GM12891 (cell line): ENCODE measurements around the gene EYA4. TPM values are rescaled to one million over a fixed set of nuclear protein-coding genes. Genes with fewer than 3 reads are reported as not detected.

ENCODE experiments used
- DNase-seq: peaks from one replicate; pipeline ENCODE4 v3.0.0; 2011; ENCODE audit warnings: low spot score; ENCODE audit not compliant: insufficient read length
- FAIRE-seq: peaks from 2 replicates; lab custom pipeline; 2011; peaks lifted over from hg19 to GRCh38; lab: Jason Lieb, UNC
- PAX5 ChIP-seq: IDR thresholded peaks from 2 replicates; pipeline ENCODE4 v1.6.1; 2011; ENCODE audit warnings: low read length, moderate library complexity, mild to moderate bottlenecking; ENCODE audit not compliant: insufficient read depth, severe bottlenecking
- POLR2A ChIP-seq: IDR thresholded peaks from 2 replicates; pipeline ENCODE4 v1.6.1; 2011; ENCODE audit warnings: low read depth, low read length, control low read depth
- POLR2AphosphoS5 ChIP-seq: IDR thresholded peaks from 2 replicates; pipeline ENCODE4 v1.6.1; 2011; ENCODE audit warnings: low read depth, low read length, control low read depth
- POU2F2 ChIP-seq: IDR thresholded peaks from 2 replicates; pipeline ENCODE4 v1.6.1; 2011; ENCODE audit warnings: low read depth, mild to moderate bottlenecking, control low read depth, low read length, moderate library complexity
- SPI1 ChIP-seq: IDR thresholded peaks from 2 replicates; pipeline ENCODE4 v1.6.1; 2011; ENCODE audit warnings: low read depth, low read length, control low read depth
- TAF1 ChIP-seq: IDR thresholded peaks from 2 replicates; pipeline ENCODE4 v1.6.1; 2011; ENCODE audit warnings: low read depth, low read length, control low read depth
- polyA plus RNA-seq: library from polyadenylated mRNA; unstranded; fragments of >200 nt; gene quantifications from one replicate; pipeline ENCODE4 v1.2.1, GENCODE V29; 2012; ENCODE audit warnings: low read depth, missing spikeins, inconsistent platforms; ENCODE audit not compliant: missing spikeins

Gene EYA4, protein sequence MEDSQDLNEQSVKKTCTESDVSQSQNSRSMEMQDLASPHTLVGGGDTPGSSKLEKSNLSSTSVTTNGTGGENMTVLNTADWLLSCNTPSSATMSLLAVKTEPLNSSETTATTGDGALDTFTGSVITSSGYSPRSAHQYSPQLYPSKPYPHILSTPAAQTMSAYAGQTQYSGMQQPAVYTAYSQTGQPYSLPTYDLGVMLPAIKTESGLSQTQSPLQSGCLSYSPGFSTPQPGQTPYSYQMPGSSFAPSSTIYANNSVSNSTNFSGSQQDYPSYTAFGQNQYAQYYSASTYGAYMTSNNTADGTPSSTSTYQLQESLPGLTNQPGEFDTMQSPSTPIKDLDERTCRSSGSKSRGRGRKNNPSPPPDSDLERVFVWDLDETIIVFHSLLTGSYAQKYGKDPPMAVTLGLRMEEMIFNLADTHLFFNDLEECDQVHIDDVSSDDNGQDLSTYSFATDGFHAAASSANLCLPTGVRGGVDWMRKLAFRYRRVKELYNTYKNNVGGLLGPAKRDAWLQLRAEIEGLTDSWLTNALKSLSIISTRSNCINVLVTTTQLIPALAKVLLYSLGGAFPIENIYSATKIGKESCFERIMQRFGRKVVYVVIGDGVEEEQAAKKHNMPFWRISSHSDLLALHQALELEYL
- 0.04 TPM for polyA plus RNA-seq

DNA sequence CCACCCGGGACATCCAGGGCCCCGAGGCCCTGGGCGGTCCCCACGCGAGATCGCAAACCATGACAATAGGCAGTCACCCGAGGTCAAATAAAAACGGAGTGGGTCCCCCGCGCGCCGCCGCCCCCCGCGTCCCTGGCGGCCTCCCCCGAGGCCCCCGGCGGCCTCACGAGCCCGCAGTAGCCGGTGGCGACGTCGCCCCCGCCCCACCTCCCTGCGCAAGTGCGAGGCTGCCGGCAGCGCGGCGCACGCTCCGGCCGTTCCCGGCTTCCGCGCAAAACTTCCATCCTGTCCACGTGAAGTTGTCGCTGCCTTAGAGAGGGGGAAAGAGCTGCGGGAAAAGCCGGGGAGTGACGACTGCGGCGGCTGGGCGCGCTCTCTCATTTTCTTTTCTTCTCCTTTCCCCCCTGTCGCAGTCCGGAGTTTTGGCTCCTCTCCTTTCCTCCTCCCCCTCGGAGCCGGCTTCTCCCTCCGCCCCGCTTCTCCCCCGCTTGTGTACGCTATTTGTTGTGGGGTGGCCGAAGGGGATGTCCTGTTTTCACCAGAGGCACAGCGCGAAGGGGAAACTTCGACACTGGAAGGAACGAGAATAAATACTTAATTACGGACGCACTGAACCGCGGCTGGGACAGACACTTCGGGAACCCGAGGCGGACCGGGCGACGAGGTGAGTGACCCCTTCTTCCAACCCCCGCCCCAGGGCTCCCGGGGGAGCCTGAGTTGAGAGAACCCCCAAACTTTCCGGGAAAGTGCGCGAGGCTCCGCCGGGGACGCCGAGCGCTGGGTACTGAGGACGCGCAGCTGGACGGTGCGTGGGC, at the start of gene EYA4:
TSS of gene EYA4 (plus strand) at position 272 of the 815 bp plus-strand sequence. CDS start 33,424 bp downstream, outside the sequence.
- TF ChIP-seq POU2F2 (no peak), POLR2AphosphoS5 (no peak), TAF1 (no peak), SPI1 (no peak), POLR2A (no peak), PAX5 (no peak)
- FAIRE-seq, result no peak
- DNase-seq, result no peak

DNA sequence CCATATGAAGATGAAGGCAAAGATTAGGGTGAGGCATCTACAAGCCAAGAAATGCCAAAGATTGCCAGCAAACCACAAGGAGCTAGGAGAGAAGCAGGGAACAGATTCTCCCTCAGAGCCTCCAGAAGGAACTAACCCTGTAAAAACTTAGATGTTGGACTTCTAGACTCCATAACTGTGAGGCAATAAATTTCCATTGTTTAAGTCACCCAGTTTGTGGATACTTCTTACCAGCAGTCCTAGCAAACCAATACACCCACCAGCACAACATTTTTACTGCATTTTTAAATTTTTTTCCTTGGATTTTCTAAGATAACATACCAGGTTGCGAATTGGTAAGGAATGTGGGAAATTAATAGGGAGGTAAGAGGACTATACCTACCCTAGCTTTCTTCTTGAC, 47.8 kb upstream of the EYA4 start:
- no peak for FAIRE-seq
- TF ChIP-seq TAF1 (no peak), POU2F2 (no peak), POLR2A (no peak), POLR2AphosphoS5 (no peak), SPI1 (no peak), PAX5 (no peak)
- DNase-seq, result no peak

DNA sequence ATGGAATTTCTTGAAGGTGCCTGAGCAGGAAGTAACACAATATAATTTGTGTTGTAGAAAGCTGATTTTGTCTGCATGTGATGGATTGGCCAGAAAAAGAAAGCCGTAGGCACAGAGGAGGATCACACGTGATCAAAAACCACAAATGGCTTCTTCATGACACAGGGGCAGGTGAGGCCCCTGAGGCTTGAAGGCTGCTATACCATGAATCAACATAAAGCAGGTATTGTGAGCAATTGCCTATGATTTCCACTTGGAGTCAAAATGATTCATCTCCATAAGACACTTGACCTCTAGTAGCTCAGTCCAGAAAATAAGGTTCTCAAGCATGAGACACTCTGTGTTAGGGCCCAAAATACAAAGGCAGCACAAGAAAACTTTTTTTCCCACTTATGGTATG, 42.4 kb upstream of the EYA4 start:
- no peak for FAIRE-seq
- DNase-seq, result no peak
- no peak for TF ChIP-seq PAX5
- TF ChIP-seq POU2F2, result no peak
- TF ChIP-seq SPI1, result no peak
- TF ChIP-seq TAF1, result no peak
- TF ChIP-seq POLR2A, result no peak
- no peak for TF ChIP-seq POLR2AphosphoS5

DNA sequence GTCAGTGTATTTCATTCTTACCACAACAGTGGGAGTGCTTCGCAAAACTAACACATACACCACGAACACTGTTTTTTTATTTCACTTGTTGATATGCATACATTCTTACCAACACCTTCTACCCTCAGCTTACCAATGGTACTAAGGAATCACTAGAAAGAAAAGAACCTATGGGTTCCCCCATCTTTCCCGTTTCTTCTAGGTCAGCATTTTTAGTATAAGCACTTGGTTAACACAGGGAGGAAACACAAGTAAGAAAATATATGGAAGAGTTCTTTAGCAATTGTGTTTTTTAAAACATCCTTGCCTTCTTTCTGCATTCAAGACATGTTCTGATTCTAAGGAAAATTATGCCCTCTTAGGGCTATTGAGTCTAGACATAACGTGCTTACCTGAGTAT, 39.9 kb upstream of the EYA4 start:
- DNase-seq, result no peak
- no peak for FAIRE-seq
- TF ChIP-seq POLR2AphosphoS5 (no peak), SPI1 (no peak), POU2F2 (no peak), TAF1 (no peak), PAX5 (no peak), POLR2A (no peak)

DNA sequence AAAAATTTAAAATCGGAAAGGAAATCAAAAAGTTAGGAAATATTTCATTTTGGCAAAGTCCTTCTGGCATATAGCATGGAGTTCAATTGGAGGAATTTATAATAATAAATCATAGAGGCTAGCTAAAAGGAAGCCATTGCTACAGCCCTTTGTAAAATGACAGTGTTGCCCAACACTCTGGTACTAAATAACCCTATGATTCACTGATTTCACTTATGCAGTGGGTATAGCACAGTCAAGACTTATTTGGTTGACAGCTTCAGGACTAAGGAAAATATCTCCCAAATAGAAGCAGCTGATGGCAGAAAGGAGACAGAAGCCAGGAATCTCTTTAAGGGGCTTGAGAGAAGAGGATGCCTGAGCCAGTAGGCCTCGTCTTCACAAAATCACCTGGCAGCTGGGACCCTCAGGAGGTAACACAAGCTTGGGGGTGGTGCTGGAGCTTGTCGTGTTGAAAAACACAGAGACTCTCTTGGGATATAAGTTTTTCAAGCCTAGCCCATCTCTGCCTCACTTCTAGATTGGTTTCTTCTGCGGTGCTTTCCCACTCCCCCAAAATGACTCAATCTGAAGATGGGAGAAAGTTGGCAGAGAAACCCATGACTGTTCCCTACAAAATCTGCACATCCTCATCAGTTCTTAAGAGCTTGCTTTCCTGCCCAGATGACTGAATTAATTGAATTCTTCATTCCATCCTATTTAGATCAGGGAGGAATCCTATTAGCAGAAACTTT, 38.4 kb upstream of the EYA4 start:
- FAIRE-seq (no peak), DNase-seq (no peak)
- TF ChIP-seq PAX5 (no peak), TAF1 (no peak), POU2F2 (no peak), SPI1 (no peak), POLR2AphosphoS5 (no peak), POLR2A (no peak)

DNA sequence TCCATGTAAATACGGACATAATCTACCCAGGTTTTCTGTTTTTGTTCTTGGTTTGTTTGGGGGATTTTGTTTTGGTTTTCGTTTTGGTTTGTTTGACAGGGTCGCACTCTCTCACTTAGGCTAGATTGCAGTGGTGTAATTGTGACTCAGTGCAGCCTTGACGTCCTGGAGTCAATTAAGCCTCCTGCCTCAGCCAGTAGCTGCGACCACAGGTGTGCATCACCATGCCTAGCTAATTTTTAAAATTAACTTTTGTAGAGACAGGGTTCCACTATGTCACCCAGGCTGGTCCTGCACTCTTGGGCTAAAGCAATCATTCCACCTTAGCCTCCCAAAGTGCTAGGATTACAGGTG, 37.8 kb upstream of the EYA4 start:
- TF ChIP-seq POLR2AphosphoS5 (no peak), SPI1 (no peak), TAF1 (no peak), POLR2A (no peak), POU2F2 (no peak), PAX5 (no peak)
- FAIRE-seq, result no peak
- no peak for DNase-seq

DNA sequence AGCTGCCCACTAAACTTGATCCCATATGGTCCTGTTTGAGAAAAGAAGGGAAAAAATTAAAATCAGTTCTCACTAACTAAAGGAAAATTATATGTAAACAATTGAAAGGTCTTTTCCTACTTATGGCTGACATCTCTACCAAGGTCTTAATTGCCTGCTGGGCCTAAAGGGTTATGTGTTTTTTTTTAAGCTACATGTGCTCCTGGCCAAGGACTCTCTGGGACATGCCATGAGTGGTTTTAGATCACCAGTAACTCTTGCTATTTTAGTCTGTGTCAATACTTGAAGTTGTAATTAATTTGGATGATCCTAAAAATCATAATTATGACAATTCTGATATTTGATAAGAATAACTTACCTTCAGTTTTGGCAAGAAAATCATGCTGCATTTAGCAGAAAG, 35.9 kb upstream of the EYA4 start:
- DNase-seq, result no peak
- no peak for FAIRE-seq
- TF ChIP-seq SPI1 (no peak), PAX5 (no peak), POLR2AphosphoS5 (no peak), POLR2A (no peak)

DNA sequence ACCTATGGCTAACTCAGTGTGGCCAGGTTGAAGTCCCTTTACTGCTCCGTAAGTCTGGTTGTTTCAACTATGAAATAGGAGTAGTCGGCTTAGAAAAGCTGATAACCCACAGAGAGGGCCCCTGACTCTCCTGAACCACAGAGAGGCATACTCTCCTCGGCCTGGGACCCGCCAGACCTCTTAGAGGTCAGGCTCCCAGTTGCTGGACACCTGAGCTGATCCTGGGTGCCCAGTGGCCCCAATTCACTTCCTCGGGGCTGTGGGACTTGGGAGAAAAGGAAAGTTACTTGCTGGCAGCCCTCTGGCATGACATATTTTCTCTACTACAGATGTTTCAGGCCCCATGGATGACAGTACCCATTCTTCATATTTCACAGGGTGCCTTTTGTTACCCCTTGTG, 34.2 kb upstream of the EYA4 start:
- DNase-seq, result no peak
- no peak for FAIRE-seq
- TF ChIP-seq POLR2A (no peak), SPI1 (no peak), PAX5 (no peak), POLR2AphosphoS5 (no peak), POU2F2 (no peak), TAF1 (no peak)
